Thoracic aorta (tissue), 2 donors: ENCODE data around the gene CDV3. TPM values are rescaled to one million over a fixed set of nuclear protein-coding genes. Genes with fewer than 3 reads are reported as not detected.
A peak's percentile ranks its signal among the peaks of the same experiment; 100 is the strongest.
"Not testable (repeated sequence)": the region's sequence is repeated elsewhere in the genome, so short reads cannot be mapped to it uniquely, and the experiment has no call there.

ENCODE experiments used
- ATAC-seq: fragments of 150-250 bp; one replicate; pipeline ENCODE4 v1.8.0; 2017; ENCODE audit warnings: low read depth; ENCODE audit not compliant: insufficient number of reproducible peaks, low FRiP score
- DNase-seq: peaks from one replicate; pipeline ENCODE4 v3.0.0-alpha.2; 2020; ENCODE audit warnings: low spot score
- H3K27ac ChIP-seq, 2 donors: fragments of 200-600 bp; sonication (generic); 1 replicate in 1 of 2; 2 replicates in 1 of 2; pipeline ENCODE4 v1.5.1; 2016; ENCODE audit warnings: mild to moderate bottlenecking in 2 of 2, moderate library complexity in 2 of 2
- H3K27me3 ChIP-seq: fragments of 200-600 bp; sonication (generic); replicated peaks from 2 replicates; pipeline ENCODE4 v1.6.0; 2016; ENCODE audit warnings: mild to moderate bottlenecking; ENCODE audit not compliant: insufficient read depth
- H3K36me3 ChIP-seq: fragments of 200-600 bp; sonication (generic); one replicate; pipeline ENCODE4 v1.5.1; 2016
- H3K4me1 ChIP-seq, 2 donors: fragments of 200-600 bp; sonication (generic); 1 replicate in 1 of 2; 2 replicates in 1 of 2; pipeline versions ENCODE4 v1.5.1 to v1.6.0; 2016; ENCODE audit warnings: low read depth in 2 of 2, mild to moderate bottlenecking in 1 of 2; ENCODE audit not compliant: control insufficient read depth in 1 of 2
- H3K4me3 ChIP-seq: fragments of 200-600 bp; sonication (generic); 2 replicates; pipeline ENCODE4 v1.5.1; 2016; ENCODE audit warnings: mild to moderate bottlenecking
- H3K9me3 ChIP-seq: fragments of 200-600 bp; sonication (generic); 2 replicates; pipeline ENCODE4 v1.5.1; 2016
- total RNA-seq, 2 donors: library from RNA; depleted of rRNA; stranded (reverse); fragments of >200 nt; gene quantifications; one replicate each; pipeline versions ENCODE4 v1.1.0 to v1.2.3, GENCODE V29; 2016
- TF ChIP-seq, protein P1 (sequence below): fragments of 200-600 bp; sonication (generic); IDR thresholded peaks from one replicate; pipeline ENCODE4 v1.5.1; 2019; ENCODE audit warnings: antibody characterized with exemption

Gene CDV3
- total RNA-seq, 2 donors from 2014 or later = 86.5 to 190 TPM

DNA sequence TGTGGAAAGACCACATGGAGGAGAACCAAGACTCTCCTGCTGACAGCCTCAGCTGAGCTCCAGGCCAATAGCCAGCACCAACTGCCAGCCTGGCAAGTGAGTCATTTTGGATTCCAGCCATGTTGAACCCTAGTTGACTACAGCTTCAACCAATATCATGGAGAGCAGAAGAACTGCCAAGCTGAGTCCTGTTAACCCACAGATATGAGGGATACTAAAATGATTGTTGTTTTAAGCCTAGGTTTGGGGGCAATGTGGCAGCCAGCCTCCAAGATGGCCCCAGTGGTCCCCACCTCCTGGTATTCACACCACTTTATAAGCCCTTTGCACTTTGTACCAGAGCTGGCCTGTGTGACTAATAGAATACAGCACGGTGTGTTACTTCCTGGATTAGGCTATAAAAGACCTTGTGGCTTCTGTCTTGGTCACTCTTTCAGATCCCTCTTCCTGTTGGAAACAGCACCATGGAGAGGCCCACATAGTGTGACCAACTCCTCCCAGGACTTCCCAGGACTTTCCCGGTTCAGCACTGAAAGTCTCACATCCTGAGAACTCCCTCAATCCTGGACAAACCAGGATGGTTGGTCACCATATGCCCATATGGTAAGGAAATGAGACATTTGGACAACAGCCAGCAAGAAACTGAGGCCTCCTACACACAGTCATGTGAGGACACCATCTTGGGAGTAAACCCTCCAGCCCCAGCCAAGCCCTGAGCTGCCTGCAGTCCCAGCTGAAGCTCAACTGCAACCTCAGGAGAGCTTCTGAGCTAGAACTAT lies 32.4 kb upstream of the CDV3 start:
- DNase-seq (no peak), ATAC-seq (no peak)
- Histone ChIP-seq H3K9me3 (no peaks in the 10 kb centered on the region), H3K27ac (no peak overlapping the region), H3K4me3 (no peak overlapping the region), H3K36me3 (no peaks in the 10 kb centered on the region), H3K4me1 (peaks cover 7% of the 10 kb centered on the region in 2 donors), H3K27me3 (no peaks in the 10 kb centered on the region)
- TF ChIP-seq, protein P1, sequence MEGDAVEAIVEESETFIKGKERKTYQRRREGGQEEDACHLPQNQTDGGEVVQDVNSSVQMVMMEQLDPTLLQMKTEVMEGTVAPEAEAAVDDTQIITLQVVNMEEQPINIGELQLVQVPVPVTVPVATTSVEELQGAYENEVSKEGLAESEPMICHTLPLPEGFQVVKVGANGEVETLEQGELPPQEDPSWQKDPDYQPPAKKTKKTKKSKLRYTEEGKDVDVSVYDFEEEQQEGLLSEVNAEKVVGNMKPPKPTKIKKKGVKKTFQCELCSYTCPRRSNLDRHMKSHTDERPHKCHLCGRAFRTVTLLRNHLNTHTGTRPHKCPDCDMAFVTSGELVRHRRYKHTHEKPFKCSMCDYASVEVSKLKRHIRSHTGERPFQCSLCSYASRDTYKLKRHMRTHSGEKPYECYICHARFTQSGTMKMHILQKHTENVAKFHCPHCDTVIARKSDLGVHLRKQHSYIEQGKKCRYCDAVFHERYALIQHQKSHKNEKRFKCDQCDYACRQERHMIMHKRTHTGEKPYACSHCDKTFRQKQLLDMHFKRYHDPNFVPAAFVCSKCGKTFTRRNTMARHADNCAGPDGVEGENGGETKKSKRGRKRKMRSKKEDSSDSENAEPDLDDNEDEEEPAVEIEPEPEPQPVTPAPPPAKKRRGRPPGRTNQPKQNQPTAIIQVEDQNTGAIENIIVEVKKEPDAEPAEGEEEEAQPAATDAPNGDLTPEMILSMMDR = no peak

DNA sequence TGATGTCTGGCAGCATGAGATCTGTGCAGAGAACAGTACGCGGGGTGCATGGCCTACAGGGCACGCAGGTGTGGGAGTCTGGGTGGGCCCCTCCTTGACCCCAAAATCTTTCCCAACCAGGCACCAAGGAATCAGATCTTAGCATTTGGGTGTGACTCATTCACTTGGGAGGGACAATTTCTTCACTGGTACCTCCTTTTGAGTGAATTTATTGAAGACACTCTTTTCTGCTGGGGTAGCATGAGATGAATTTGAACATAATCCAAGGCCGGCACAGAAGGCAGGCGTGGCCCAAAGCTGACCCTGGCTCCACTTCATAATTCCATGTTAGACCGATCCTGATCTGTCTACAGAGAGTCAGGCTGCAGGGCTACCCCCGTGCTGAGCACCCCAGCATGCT lies 30.6 kb upstream of the CDV3 start:
- DNase-seq = no peak
- TF ChIP-seq, protein P1 = no peak
- H3K36me3 ChIP-seq = no peaks in the 10 kb centered on the region
- no peak for ATAC-seq
- no peaks in the 10 kb centered on the region for H3K27me3 ChIP-seq
- no peak overlapping the region for H3K27ac ChIP-seq
- H3K9me3 ChIP-seq = no peaks in the 10 kb centered on the region
- no peak overlapping the region for H3K4me3 ChIP-seq
- H3K4me1 ChIP-seq = peaks cover 10 to 14% of the 10 kb centered on the region in 2 donors

DNA sequence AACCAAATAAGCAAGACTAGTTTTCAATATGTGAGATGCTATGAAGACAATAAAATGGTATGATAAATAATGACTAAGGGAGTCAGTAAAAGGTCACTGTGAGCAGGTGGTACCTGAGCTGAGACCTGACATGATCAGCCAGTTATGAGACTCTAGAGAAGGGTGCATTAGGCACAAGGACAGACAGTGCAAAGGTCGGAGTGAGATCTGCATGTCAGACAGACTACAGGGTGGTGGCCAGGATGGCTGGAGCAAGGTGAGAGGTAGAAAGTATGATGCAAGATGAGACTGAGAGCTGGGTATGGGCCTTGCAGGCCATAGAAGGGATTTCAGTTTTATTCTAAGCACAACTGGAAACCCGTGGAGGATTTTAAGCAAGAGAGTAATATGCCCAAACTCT lies 28.5 kb upstream of the CDV3 start:
- peaks cover 16 to 23% of the 10 kb centered on the region in 2 donors for H3K4me1 ChIP-seq
- H3K9me3 ChIP-seq, H3K36me3 ChIP-seq, ATAC-seq, H3K27ac ChIP-seq, DNase-seq, H3K4me3 ChIP-seq, H3K27me3 ChIP-seq: not testable (repeated sequence)

DNA sequence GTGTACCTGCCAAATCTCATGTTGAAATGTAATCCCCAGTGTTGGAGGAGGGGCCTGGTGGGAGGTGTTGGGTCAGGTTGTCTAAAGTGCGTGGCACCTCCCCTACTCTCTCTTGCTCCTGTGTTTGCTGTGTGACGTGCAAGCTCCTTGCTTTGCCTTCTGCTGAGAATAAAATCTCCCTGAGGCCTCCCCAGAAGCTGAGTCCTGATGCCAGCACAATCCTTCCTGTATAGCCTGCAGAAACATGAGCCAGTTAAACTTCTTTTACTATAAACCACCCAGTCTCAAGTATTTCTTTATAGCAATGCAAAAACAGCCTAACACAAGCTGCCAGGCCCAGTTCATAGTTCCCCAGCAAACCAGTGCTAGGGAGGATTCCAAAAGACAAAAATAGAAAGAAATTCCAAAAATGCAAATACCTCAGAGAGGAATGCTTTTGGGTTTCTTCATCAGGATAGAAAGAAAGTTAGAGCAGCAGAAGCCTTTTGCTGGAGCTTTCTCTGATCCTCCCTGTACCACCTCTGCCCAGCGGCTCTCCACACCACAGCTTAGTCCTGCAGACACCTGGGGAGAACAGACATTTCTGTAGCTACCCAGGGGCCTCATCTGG lies 25.9 kb upstream of the CDV3 start:
- H3K4me3 ChIP-seq = no peak overlapping the region
- no peaks in the 10 kb centered on the region for H3K36me3 ChIP-seq
- TF ChIP-seq, protein P1 = no peak
- H3K4me1 ChIP-seq = peaks cover 12 to 23% of the 10 kb centered on the region in 2 donors
- H3K27ac ChIP-seq = peak overlapping the region; percentile 58 to 67
- DNase-seq = no peak
- no peaks in the 10 kb centered on the region for H3K9me3 ChIP-seq
- ATAC-seq = no peak
- H3K27me3 ChIP-seq = no peaks in the 10 kb centered on the region

DNA sequence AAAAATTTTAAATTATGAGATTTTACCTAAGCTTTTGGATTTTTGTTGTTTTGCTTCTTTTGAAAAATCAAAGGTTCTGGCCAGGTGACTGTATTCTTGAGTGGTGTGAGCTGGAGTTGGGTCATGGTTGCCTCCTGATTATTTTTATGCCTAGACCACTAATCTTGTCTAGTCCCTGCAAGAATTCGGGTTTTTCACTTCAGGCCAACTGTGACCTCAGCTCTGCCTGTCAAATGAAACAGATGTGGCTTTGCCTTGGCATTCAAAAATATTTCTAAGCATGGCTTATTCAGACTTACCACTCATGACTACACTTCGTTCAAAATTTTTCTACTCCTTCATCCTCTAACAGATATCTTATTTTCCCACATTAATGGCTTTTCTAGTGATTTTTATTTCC lies 25.4 kb upstream of the CDV3 start:
- Histone ChIP-seq H3K9me3 (no peaks in the 10 kb centered on the region), H3K36me3 (no peaks in the 10 kb centered on the region), H3K4me1 (peaks cover 12 to 23% of the 10 kb centered on the region in 2 donors), H3K27ac (peak overlapping the region; percentile 58 to 67), H3K27me3 (no peaks in the 10 kb centered on the region), H3K4me3 (no peak overlapping the region)
- TF ChIP-seq, protein P1 = no peak
- ATAC-seq = no peak
- no peak for DNase-seq
